HG02798 (cell line): ENCODE data around the gene DLG5.
"Not testable (repeated sequence)": the region's sequence is repeated elsewhere in the genome, so short reads cannot be mapped to it uniquely, and the experiment has no call there.

Experiments
- ATAC-seq: cut with Tn5 transposase; IDR thresholded peaks from one replicate; pipeline ENCODE4 v1.9.1; 2021; ENCODE audit warnings: mild to moderate bottlenecking; ENCODE audit not compliant: unreplicated experiment, poor library complexity

DLG5 gene

GRCh38 chr10:77776487-77776886 lies 150.1 kb downstream of the DLG5 start:
- no peak for ATAC-seq

- ATAC-seq: no peak
Measured at GRCh38 chr10:77774940-77775391, 151.6 kb downstream of the DLG5 start.

- no peak for ATAC-seq
Measured at GRCh38 chr10:77773631-77774426, 152.7 kb downstream of the DLG5 start.

GRCh38 chr10:77772852-77773600 lies 153.5 kb downstream of the DLG5 start:
- ATAC-seq: peak; percentile 45

- no peak for ATAC-seq
Measured at GRCh38 chr10:77771851-77772250, 154.7 kb downstream of the DLG5 start.

GRCh38 chr10:77771450-77771849 lies 155.1 kb downstream of the DLG5 start:
- no peak for ATAC-seq

GRCh38 chr10:77770868-77771175 lies 155.7 kb downstream of the DLG5 start:
- no peak for ATAC-seq

- ATAC-seq: no peak
Measured at GRCh38 chr10:77770081-77770867, 156.3 kb downstream of the DLG5 start.

- ATAC-seq: no peak
Measured at GRCh38 chr10:77768039-77768438, 158.5 kb downstream of the DLG5 start.

- no peak for ATAC-seq
Measured at GRCh38 chr10:77763453-77764430, 162.8 kb downstream of the DLG5 start.

GRCh38 chr10:77758406-77758805 lies 168.1 kb downstream of the DLG5 start:
- ATAC-seq: not testable (repeated sequence)

- ATAC-seq: no peak
Measured at GRCh38 chr10:77756319-77757232, 170.0 kb downstream of the DLG5 start.

GRCh38 chr10:77746047-77746707 lies 180.4 kb downstream of the DLG5 start:
- no peak for ATAC-seq

GRCh38 chr10:77744245-77744644 lies 182.3 kb downstream of the DLG5 start:
- ATAC-seq: no peak

GRCh38 chr10:77742172-77742571 lies 184.4 kb downstream of the DLG5 start:
- no peak for ATAC-seq

GRCh38 chr10:77741746-77742145 lies 184.8 kb downstream of the DLG5 start:
- no peak for ATAC-seq
